Measurements from ENCODE around the gene KIFC3. TPM values are rescaled to one million over a fixed set of nuclear protein-coding genes. Genes with fewer than 3 reads are reported as not detected.

KIFC3 gene
- total and polyA plus RNA-seq, 2 of the 13 experiments (the other 11 are each of a cell fraction or from before 2014, with no cell fraction given) = 42.1 to 45.3 TPM

GRCh38 chr16:57807252-57807967 is 5.1 kb upstream of the KIFC3 start (continued):
- TF ChIP-seq BCLAF1 (IDR thresholded peaks at IDR 0.05) (no peak), AKNA (CRISPR knock-in tag; IDR thresholded peaks at IDR 0.05; ENCODE audit: borderline replicate concordance) (no peak), PITX1 (CRISPR knock-in tag; IDR thresholded peaks at IDR 0.05) (no peak), SRF (IDR thresholded peaks at IDR 0.05; ENCODE audit: low read depth, low read length) (no peak), ZBTB34 (CRISPR knock-in tag; IDR thresholded peaks at IDR 0.05) (no peak), ZNF691 (CRISPR knock-in tag; IDR thresholded peaks at IDR 0.05; ENCODE audit: borderline replicate concordance, low read depth) (no peak), ZNF224 (CRISPR knock-in tag; IDR thresholded peaks at IDR 0.05) (no peak), ZNF841 (CRISPR knock-in tag; IDR thresholded peaks at IDR 0.05; ENCODE audit: borderline replicate concordance) (no peak), ZNF660 (CRISPR knock-in tag; IDR thresholded peaks at IDR 0.05; ENCODE audit: borderline replicate concordance, low read depth) (no peak), ZKSCAN1 (IDR thresholded peaks at IDR 0.05; ENCODE audit: low read length) (no peak), TCF7L2 (IDR thresholded peaks at IDR 0.05; ENCODE audit: low read depth, low read length) (no peak), SP4 (CRISPR knock-in tag; IDR thresholded peaks at IDR 0.05) (no peak), ZNF780A (CRISPR knock-in tag; IDR thresholded peaks at IDR 0.05) (no peak), ZBTB20 (CRISPR knock-in tag; IDR thresholded peaks at IDR 0.05; ENCODE audit: borderline replicate concordance, low read depth) (no peak), ZNF800 (CRISPR knock-in tag; IDR thresholded peaks at IDR 0.05) (no peak)

Data from HepG2 (cell line).